GM12873 (cell line): ENCODE data around the gene AMFR.

ENCODE experiments used
- CTCF ChIP-seq: IDR thresholded peaks from 2 replicates; pipeline ENCODE4 v1.5.1; 2012; ENCODE audit warnings: low read depth, mild to moderate bottlenecking, moderate library complexity, low read length, control low read depth; ENCODE audit not compliant: insufficient read depth; ENCODE audit errors: missing control alignments

AMFR gene

GRCh38 chr16:56447286-56447685 lies 21.9 kb upstream of the AMFR start:
- TF ChIP-seq CTCF: no peak

DNA sequence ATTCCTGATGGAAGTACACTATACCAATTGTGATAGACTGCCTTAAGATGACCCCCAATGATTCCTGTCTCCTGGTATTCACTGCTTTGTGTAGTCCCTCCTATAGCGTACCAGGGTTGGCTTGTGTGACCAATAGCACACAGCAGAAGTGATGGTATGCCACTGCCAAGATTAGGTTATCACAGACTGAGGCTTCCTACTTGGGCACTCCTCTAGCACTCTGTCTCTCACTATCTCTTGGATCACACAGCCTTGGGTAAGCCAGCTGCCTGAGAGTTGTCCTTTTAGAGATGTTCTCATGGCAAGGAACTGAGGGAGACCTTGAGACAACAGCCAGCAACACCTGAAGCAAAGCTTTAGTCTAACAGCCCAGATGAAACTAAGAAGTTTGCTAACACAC lies 12.7 kb upstream of the AMFR start:
- no peak for TF ChIP-seq CTCF

- no peak for TF ChIP-seq CTCF
These were observed 10.9 kb upstream of the AMFR start for GRCh38 chr16:56436258-56436657.

DNA sequence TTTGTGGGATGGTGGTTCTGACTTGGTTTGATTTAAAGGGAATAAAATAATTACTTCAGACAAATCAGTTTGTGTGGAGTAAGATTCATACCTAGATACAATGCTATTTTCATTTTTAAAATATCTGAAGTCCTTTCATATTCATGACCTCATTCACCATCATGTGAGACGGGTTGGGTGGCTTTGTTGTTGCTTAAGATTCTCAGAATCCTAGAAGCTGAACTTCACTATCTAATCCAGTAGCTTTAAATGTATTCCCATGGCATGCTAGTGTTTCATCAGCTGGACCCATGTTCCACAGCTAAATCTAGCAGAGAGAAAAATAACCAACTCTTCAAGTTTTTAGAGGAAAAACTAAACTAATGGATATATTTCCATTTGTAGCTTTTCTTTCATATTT lies 2.7 kb upstream of the AMFR start:
- TF ChIP-seq CTCF: no peak

DNA sequence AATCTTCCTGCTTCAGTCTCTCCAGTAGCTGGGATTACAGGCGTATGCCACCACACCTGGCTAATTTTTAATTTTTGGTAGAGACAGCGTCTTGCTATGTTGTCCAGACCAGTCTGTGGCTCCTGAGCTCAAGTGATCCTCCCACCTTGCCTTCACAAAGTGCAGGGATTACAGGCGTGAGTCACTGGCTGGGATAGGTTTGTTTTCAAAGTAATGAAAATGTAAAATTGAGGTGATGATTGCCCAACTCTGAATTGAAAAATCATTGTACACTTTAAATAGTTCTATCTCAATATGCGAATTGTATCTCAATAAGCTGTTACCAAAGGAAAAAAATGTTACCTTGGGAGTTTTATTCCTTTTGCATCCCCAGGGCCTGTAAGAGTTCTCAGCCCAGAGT lies 1.2 kb upstream of the AMFR start:
- no peak for TF ChIP-seq CTCF

DNA sequence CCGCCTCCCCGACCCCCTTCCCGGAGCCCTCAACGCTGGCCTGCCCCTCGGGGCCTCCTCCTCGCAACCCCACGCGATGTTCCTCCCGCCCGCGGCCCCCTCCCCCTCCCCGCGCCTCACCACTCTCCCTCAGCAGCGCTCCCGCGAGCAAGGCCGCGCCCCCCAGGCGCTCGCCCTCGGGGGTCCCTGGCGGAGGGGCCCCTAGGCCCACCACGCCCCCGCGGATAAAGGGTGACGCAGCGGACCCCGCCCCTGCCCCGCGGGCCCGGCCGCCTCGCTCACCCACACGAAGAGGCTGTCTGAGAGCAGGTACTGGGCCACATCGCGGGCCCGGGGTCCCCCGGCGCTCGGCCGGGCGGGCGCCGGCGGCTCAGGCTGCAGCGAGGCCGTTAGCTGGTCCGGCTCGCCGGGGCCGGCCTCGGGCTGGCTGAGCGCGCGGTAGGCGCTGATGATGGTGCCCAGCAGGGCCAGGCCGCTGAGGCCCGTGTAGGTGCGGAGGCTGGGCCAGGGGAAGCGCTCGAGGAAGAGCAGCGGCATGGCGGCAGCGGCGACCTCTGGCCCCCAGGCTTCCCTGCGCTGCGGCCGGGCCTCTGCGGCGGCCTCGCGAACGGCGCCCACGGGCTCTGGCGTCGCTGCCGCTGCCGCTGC lies 430 bp downstream of the AMFR start:
- no peak for TF ChIP-seq CTCF

- TF ChIP-seq CTCF: no peak
These were observed 961 bp downstream of the AMFR start for GRCh38 chr16:56424404-56424764.
